ENCODE measurements around the gene PDCD2L. TPM values are rescaled to one million over a fixed set of nuclear protein-coding genes. Genes with fewer than 3 reads are reported as not detected.

PDCD2L gene
- total and polyA plus RNA-seq, 8 donors: 4.2 to 11.2 (median 6.6) TPM

GRCh38 chr19:34363930-34364329 lies 40.3 kb upstream of the PDCD2L start:
- Histone ChIP-seq H3K36me3 (peaks cover 0 to 9% (median 0%) of the 10 kb centered on the region in 3 donors), H3K27me3 (no peaks in the 10 kb centered on the region), H3K27ac (peak overlapping the region in 1 of 4 donors; percentile 73), H3K4me1 (peaks cover 0 to 13% (median 0%) of the 10 kb centered on the region in 3 donors), H3K9me3 (no peaks in the 10 kb centered on the region), H3K4me3 (no peak overlapping the region)
- WGBS, 2 donors: 95 to 96% methylated on average over 5 of the region's 5 CpGs
- intact Hi-C loops (cut with DNase I): no loop called here
- FAIRE-seq (no peak), DNase-seq (no peak), ATAC-seq (no peak)
- TF ChIP-seq CTCF (IDR thresholded peaks at IDR 0.05): no peak

GRCh38 chr19:34364462-34364829 lies 39.8 kb upstream of the PDCD2L start:
- FAIRE-seq: no peak
- 54 to 56% methylated on average over 11 of the region's 11 CpGs for WGBS, 2 donors
- no peak for TF ChIP-seq CTCF (IDR thresholded peaks at IDR 0.05)
- no peak for ATAC-seq
- H3K4me3 ChIP-seq: peak overlapping the region in 3 of 4 donors; percentile 91 to 99 (median 94)
- intact Hi-C loops (cut with DNase I): no loop called here
- H3K9me3 ChIP-seq: no peaks in the 10 kb centered on the region
- peaks cover 0 to 14% (median 0%) of the 10 kb centered on the region in 3 donors for H3K36me3 ChIP-seq
- no peak for DNase-seq
- H3K27me3 ChIP-seq: no peaks in the 10 kb centered on the region
- H3K4me1 ChIP-seq: peaks cover 0 to 13% (median 0%) of the 10 kb centered on the region in 3 donors
- H3K27ac ChIP-seq: peak overlapping the region in 3 of 4 donors; percentile 52 to 73 (median 70)

- Histone ChIP-seq H3K9me3 (no peaks in the 10 kb centered on the region), H3K4me3 (peak within 1 kb of the TSS; percentile 83 to 99 (median 92)), H3K27ac (peak within 1 kb of the TSS; percentile 52 to 73 (median 62)), H3K36me3 (peaks cover 0 to 19% (median 0%) of the 10 kb centered on the region in 3 donors), H3K4me1 (peaks cover 0 to 10% (median 0%) of the 10 kb centered on the region in 3 donors), H3K27me3 (no peaks in the 10 kb centered on the region)
- intact Hi-C loops (cut with DNase I): no loop called here
- no peak for FAIRE-seq
- peak; percentile 84 to 90 (median 88) for ATAC-seq
- peak; percentile 50 to 86 (median 66) for DNase-seq
- WGBS, 2 donors: 0 to 1% methylated on average over 49 to 65 of the region's 67 CpGs
- TF ChIP-seq CTCF (IDR thresholded peaks at IDR 0.05): no peak
These were observed 39.3 kb upstream of the PDCD2L start, which contains the start of gene GPI for GRCh38 chr19:34364830-34365462. Gene GPI, plus strand, starts transcription at chr19:34365196. Its CDS starts 71 bp downstream, at chr19:34365267.

- Histone ChIP-seq H3K27me3 (no peaks in the 10 kb centered on the region), H3K27ac (peak overlapping the region; percentile 52 to 73 (median 62)), H3K4me1 (peaks cover 0 to 10% (median 0%) of the 10 kb centered on the region in 3 donors), H3K36me3 (peaks cover 0 to 21% (median 0%) of the 10 kb centered on the region in 3 donors), H3K4me3 (peak overlapping the region; percentile 83 to 99 (median 92)), H3K9me3 (no peaks in the 10 kb centered on the region)
- no peak for TF ChIP-seq CTCF (IDR thresholded peaks at IDR 0.05)
- DNase-seq (peak; percentile 41 to 77 (median 57)), ATAC-seq (peak; percentile 57 to 67 (median 62)), FAIRE-seq (no peak)
- WGBS, 2 donors: 7 to 9% methylated on average over 43 to 45 of the region's 45 CpGs
- intact Hi-C loops (cut with DNase I): no loop called here
These were observed 38.5 kb upstream of the PDCD2L start for GRCh38 chr19:34365463-34366401.
